Fibroblast of skin of right biceps (primary cell): ENCODE results near the gene AHCYL1.

Experiments
- DNase-seq: peaks from one replicate; pipeline ENCODE4 v3.0.0-alpha.2; 2013

Gene AHCYL1

GRCh38 chr1:110064576-110065337 is 80.2 kb downstream of the AHCYL1 start:
- no peak for DNase-seq

DNA sequence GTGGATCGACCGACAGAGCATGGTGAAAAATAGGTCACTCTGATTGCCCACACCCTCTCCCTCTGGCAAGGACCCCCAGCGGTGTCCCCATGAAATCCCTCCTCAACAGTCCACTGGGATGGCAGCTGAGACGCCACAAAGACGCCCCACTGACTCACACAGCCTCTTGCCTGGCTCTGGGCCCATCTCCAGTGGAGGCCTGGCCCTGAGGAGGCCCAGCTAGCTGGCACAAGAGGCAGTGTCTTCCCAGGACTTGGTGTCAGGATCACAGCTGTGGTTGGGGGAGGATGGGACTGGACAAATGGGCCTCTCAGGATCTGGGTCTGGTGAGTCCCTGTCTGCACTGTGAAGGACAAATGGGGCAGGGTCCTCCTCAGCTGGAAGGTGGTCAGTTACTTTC is 81.3 kb downstream of the AHCYL1 start:
- DNase-seq, result peak; percentile 25

- no peak for DNase-seq
Measured at GRCh38 chr1:110067479-110067892, 82.9 kb downstream of the AHCYL1 start.

DNA sequence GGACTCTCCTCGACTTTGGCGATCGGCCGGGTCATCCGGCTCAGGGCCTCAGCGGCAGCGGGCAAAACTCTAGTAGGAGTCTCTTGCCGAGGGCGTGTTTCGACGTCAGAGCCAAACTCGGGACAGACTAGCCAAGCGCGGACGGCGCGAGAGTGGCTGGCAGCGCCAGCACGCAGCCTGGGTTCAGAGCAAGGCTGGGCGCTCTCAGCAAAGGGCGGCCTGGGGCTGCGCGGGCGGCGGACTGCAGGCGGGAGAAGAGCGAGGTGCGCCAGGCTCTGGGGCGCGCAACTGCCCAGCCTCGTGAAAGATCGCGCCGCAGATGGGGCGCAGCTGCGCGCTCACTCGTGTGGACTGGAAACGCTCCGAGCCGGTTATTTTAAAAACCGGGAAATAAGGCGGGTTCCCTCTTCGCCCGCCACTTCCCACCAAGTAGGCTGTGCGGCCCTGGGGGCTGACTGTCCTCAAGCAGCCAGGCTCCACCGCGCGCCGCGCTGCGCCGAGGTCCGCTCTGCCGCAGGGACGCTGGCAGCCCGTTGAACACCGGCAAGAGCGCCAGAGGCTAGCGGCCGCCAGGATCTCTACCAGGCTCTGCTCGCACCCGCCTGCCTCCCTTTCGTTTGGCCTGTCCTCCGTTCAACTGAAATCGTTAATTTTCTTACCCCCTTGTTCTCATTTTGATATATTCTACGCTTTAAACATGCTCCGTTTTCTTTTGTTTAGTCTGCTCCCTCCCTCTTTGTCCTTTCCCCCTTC is 83.5 kb downstream of the AHCYL1 start:
- no peak for DNase-seq

GRCh38 chr1:110068646-110069403 is 84.3 kb downstream of the AHCYL1 start:
- DNase-seq, result no peak

DNA sequence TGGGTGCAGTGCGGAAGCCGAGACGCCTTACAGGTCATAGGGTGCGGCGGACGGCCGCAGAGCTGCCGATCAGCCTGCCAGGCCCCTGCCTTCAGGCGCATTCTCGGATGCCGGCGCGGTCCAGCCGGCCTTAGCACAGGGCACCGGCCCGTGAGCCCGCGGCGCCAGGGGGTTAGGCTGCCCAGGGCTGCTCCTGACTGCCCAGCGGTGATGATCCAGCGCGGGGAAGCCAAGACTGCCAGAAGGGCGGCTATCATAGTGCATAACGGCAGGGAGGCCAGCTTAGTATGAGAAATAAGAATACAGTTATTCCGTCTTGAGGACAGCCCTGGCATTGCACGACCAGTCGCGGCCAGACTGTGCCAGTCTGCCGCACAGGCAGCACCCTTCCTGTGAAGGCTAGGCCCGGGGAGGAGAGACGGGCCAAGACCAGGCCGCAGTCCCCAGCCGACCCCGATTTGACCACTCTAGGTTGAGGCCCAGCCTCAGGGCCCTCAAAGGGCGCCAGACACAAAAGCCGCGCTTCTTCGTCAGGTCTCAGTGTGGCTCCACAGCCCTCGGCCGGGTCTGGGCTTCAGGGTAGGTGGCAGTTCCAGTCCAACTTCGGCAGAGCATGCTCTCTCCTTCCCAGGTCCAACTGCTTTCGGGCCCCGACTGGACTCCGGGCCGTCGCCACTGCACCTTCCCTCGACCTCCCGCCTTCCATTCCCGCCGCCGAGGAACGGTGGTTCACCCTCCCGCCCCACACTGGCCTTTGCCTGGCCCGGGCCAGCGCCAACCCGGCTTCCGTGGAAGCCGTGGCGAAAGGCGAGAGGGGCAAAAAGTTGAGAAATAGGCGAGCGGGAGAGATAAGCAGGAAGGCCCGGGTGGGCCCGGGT is 85.1 kb downstream of the AHCYL1 start:
- DNase-seq, result no peak

GRCh38 chr1:110070282-110070669 is 85.7 kb downstream of the AHCYL1 start:
- DNase-seq, result no peak

- no peak for DNase-seq
Measured at GRCh38 chr1:110070671-110071242, 86.2 kb downstream of the AHCYL1 start, which contains the start of gene ALX3. Gene ALX3 (minus strand): TSS chr1:110070672. CDS start chr1:110070612, 60 bp downstream.
